Nephron (organoid): ENCODE results near the gene KRT76.

Source experiments
- H3K27ac Mint-ChIP-seq, 3 experiments: 2 replicates each; pipeline ENCODE4 v1.8.0; 2020; ENCODE audit warnings: mixed read lengths in 3 of 3, mild to moderate bottlenecking in 2 of 3, moderate library complexity in 1 of 3
- H3K27me3 Mint-ChIP-seq: 2 replicates; pipeline ENCODE4 v1.8.0; 2021; ENCODE audit warnings: low read depth, mild to moderate bottlenecking, moderate library complexity, mixed read lengths
- H3K36me3 Mint-ChIP-seq: 2 replicates; pipeline ENCODE4 v1.8.0; 2020; ENCODE audit warnings: low read depth, mixed read lengths
- H3K4me1 Mint-ChIP-seq: 2 replicates; pipeline ENCODE4 v1.8.0; 2020; ENCODE audit warnings: mixed read lengths
- H3K4me3 Mint-ChIP-seq, 3 experiments: 2 replicates each; pipeline ENCODE4 v1.8.0; 2020; ENCODE audit warnings: mild to moderate bottlenecking in 3 of 3, mixed read lengths in 3 of 3, moderate library complexity in 2 of 3
- H3K9me3 Mint-ChIP-seq: 2 replicates; pipeline ENCODE4 v1.8.0; 2020; ENCODE audit warnings: mixed read lengths
- TF ChIP-seq, protein P1 (sequence below), 3 experiments: fragments of 200-600 bp; sonication (generic); IDR thresholded peaks; one replicate each; pipeline ENCODE4 v1.5.0; 2021; ENCODE audit warnings: antibody characterized with exemption in 3 of 3; ENCODE audit not compliant: unreplicated experiment in 3 of 3

Gene KRT76

DNA sequence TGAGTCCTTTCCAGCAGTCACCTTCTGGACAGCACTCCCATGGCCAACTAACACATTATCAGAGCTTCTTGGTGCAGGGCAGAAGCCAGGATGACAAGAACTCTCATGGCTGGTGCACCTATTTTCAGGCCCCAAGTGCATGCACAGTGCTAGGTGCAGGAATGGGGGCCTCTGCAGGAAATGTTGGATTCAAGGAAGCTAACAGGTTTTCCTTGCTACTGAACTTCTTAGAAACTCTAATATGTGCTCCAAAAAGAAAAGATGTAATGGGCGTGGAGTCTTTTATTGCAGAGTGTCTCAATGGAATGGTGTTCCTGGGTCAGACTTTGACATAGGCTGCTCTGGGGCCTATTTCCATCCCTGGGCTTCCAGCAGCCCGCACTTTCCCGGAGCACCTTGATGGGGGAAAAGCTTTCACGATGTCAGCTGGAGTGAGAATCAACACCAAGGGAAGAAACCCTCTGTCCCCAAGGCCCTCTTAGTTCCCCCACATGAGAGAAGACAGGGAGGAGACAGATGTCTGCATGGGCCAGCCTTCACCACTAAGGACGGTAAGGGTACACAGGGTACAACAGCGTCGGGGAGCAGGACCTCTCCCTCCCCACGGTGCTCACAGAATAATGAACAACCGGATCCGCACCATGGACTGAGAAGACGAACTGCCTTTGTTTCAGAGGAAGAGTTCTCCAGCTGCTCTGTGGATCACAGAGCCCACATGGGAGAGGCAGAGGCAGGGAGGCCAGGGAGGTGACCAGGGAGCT, 11.9 kb upstream of the KRT76 start:
- Mint-ChIP-seq H3K9me3 (no peaks in the 10 kb centered on the region), H3K36me3 (no peaks in the 10 kb centered on the region), H3K27me3 (peaks cover 56% of the 10 kb centered on the region), H3K27ac (no peak overlapping the region), H3K4me1 (no peaks in the 10 kb centered on the region), H3K4me3 (no peak overlapping the region)
- TF ChIP-seq, protein P1, sequence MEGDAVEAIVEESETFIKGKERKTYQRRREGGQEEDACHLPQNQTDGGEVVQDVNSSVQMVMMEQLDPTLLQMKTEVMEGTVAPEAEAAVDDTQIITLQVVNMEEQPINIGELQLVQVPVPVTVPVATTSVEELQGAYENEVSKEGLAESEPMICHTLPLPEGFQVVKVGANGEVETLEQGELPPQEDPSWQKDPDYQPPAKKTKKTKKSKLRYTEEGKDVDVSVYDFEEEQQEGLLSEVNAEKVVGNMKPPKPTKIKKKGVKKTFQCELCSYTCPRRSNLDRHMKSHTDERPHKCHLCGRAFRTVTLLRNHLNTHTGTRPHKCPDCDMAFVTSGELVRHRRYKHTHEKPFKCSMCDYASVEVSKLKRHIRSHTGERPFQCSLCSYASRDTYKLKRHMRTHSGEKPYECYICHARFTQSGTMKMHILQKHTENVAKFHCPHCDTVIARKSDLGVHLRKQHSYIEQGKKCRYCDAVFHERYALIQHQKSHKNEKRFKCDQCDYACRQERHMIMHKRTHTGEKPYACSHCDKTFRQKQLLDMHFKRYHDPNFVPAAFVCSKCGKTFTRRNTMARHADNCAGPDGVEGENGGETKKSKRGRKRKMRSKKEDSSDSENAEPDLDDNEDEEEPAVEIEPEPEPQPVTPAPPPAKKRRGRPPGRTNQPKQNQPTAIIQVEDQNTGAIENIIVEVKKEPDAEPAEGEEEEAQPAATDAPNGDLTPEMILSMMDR (IDR thresholded peaks at IDR 0.05; ENCODE audit: unreplicated experiment in 3 of 3): no peak

DNA sequence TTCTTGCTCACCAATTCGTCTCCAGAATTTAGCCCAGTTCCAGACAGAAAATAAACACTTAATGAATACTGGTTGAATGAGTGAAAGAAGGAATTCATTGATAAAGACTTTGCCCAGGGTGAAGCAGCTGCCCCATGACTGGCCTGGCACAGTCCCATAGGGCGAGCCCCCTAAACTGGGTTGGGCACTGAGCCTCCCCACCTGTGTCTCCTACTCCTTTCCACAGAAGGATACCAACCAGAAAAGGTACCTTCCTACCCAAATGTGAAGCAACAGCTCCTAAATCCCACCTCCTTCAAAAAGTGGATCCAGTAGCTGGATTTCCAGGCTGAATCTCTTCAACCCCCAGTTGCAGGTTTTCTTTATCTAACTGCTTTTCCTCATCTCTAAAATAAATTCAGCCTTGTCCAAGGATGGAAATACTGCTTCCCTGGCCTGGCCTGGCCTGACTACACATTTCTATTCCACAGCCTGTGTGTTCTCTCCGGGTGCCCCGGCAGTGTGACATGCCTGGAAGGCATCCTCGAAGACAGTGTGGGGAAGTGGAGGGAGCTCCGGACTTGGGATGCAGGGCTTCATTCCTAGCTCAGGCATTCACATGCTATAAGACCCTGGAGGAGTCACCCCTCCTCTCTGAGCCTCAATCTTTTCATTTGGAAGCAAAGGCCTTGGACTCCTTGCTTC, 11.2 kb upstream of the KRT76 start:
- Mint-ChIP-seq H3K27me3 (peaks cover 58% of the 10 kb centered on the region), H3K9me3 (no peaks in the 10 kb centered on the region), H3K27ac (no peak overlapping the region), H3K36me3 (no peaks in the 10 kb centered on the region), H3K4me3 (no peak overlapping the region), H3K4me1 (no peaks in the 10 kb centered on the region)
- TF ChIP-seq, protein P1 (IDR thresholded peaks at IDR 0.05; ENCODE audit: unreplicated experiment in 3 of 3): no peak

DNA sequence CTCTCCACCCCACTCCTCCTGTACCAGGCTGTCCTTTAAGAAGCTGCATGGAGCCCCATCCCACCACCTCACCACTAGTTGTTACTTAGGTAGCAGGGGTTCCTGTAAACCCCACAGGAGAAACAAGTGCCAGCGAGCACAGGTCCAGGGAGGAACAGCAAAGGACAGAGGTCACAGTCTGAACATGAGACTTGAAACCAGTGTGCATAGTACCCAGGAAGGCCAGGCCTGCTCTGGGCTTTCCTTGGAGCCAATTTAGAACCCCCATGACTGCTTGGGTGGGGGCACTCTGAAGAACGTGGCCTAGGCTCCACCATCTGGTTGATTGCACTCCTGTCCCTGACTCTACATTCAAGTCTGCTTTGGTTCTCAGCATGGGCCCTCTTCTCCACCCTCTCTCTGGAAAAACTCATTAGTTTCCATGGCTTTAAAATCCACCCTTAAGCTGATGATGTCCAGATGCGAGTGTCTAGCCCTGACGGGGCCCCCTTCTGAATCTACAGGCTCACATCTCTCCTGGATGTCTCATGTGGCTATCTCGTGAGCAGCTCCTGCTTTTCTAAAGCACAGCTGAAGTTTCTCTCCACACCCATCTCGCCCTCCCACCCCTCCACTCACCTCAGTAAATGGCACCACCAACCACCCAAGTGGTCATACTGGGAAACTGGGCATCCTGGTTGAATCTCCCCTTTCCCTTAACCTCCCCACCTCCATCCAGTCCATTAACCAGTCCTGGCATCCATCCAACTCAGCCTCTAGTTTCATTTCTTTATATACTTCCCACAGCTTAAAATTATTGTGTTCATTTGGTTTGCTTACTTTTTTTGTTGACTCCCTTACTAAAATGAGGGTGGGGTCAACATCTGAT, 10.4 kb upstream of the KRT76 start:
- Mint-ChIP-seq H3K27ac (no peak overlapping the region), H3K27me3 (peaks cover 56% of the 10 kb centered on the region), H3K4me3 (no peak overlapping the region), H3K4me1 (no peaks in the 10 kb centered on the region), H3K36me3 (no peaks in the 10 kb centered on the region), H3K9me3 (no peaks in the 10 kb centered on the region)
- TF ChIP-seq, protein P1 (IDR thresholded peaks at IDR 0.05; ENCODE audit: unreplicated experiment in 3 of 3): no peak

DNA sequence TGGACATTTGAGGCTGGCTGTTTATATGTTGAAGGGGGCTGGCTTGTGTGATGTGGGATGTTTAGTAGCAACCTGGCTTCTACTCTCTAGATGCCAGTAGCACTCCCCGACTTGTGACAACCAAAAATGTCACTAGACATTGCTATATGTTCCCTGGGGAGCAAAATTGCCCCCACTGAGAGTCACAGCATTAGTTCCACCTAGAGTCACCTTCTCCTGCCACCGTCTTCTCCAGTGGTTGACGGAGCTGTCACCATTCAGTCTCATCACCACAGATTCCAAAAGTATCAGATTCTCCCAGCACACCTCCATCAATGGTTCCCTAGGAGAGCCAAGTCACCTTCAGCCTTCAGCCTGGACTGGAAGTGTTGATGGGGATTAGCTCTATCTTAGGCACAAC, 7.8 kb upstream of the KRT76 start:
- Mint-ChIP-seq H3K36me3 (no peaks in the 10 kb centered on the region), H3K4me3 (no peak overlapping the region), H3K27ac (no peak overlapping the region), H3K27me3 (peaks cover 54% of the 10 kb centered on the region), H3K4me1 (no peaks in the 10 kb centered on the region), H3K9me3 (no peaks in the 10 kb centered on the region)
- TF ChIP-seq, protein P1 (IDR thresholded peaks at IDR 0.05; ENCODE audit: unreplicated experiment in 3 of 3): no peak

DNA sequence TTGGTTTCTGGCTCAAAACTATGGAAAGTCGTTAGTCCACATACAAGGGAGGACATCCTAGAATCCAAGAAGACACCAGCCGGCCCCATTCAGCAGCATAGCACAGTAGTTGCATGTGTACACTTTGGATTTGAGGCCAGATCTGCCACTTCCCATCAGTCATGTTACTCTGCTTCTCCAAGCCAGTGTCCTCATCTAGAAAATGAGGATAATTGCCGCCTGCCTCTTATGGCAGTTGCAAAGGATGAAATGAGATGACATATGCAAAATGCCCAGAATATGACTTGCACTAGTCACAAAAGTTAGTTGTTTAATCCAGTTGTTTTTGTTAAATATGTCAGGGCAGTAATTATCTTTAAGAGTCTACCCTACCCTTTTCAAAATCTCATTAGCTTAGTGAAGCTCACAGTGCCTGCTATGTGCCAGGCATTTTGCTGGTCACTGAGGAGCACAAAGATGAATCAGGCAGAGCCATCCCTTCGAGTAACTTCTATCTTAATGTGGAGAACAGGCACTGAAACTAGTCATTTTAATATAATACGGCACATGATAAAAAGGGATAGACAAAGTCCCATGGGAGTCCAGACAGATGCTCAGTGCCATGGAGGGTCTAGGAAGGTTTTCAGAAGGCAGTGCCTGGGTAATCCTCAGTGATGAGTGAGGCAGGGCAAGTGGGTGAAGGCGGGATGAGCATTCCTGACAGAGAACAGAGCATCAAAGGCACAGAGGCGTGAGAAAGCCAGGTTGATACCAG, 6.6 kb upstream of the KRT76 start:
- H3K4me3 Mint-ChIP-seq: no peak overlapping the region
- TF ChIP-seq, protein P1 (IDR thresholded peaks at IDR 0.05; ENCODE audit: unreplicated experiment in 3 of 3): no peak
- peaks cover 44% of the 10 kb centered on the region for H3K27me3 Mint-ChIP-seq
- H3K27ac Mint-ChIP-seq: no peak overlapping the region
- H3K36me3 Mint-ChIP-seq: no peaks in the 10 kb centered on the region
- H3K4me1 Mint-ChIP-seq: no peaks in the 10 kb centered on the region
- no peaks in the 10 kb centered on the region for H3K9me3 Mint-ChIP-seq
